Fibroblast of the conjunctiva (primary cell): Measurements from ENCODE around the gene PSMB8.

Experiments
- DNase-seq: peaks from one replicate; pipeline ENCODE4 v3.0.0-alpha.2; 2010; ENCODE audit warnings: low read depth

The PSMB8 gene

DNA sequence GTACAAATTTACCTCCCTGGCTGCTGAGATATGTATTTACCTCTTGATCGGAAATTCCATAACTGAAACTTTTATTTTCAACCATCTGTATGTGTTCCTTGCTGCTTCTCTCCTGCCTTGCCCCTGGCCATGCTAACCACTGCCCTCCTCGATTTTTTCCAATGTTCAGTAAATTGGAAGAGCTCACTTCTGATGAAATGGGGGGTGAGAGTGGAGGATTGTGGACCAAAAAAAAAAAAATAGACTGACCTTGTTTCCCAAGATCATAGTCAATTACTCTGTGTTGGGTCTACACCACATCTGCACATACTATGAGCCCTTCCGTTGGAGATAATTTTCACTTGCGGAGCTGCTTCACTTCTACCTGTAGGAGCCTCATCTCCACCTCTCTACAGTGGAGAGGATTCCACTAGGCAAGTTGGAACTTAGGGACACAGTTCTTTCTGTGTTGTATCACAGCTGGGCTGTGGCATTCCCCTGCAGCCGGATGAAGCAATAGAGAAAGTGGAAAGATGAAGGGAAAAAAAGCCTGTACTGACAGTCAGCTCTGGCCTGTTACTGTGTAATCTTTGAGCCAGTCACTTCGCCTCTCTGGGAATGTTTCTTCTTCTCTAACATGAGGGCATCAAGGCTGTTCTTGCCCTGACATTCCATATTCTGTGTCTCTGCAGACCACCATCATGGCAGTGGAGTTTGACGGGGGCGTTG is 11.8 kb upstream of the PSMB8 start:
- no peak for DNase-seq

DNA sequence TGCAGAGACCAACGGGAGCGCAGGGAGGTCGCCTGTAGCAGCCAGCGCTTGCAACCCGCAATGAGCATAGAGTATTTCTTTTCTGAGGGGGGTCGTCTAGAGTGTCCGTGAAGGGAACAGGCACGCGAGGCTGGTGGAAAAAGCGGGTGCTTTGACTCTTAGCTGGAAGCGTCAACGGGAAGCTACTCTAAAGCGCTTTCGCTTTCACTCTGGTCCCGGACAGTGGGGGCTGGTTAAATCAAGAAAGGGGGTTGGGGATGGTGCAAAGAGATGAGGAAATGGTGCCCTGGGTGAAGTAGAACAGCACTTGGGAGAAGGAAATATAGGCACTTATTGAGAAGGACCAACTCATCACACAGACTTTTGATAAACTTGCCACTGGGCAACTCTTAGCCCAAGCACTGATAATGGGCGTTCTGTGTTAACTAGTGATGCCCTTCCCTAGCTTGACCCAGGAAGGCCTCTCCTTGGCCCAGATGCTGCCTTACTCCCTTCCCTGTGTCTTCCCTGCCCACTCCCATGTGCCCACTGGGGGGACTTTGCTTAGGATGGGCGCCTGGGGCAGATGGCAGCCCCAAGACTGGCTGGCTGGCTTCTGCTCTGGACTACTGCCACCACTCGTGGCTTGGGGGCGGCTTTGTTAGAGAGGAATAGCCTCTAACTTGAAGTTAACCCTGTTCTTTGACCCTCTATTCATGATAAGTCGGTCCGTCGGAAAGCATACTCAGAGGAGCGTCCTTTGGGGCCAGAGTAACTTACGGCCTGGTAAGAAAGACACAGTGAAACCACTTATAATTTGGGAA is 10.7 kb upstream of the PSMB8 start:
- DNase-seq: no peak

DNA sequence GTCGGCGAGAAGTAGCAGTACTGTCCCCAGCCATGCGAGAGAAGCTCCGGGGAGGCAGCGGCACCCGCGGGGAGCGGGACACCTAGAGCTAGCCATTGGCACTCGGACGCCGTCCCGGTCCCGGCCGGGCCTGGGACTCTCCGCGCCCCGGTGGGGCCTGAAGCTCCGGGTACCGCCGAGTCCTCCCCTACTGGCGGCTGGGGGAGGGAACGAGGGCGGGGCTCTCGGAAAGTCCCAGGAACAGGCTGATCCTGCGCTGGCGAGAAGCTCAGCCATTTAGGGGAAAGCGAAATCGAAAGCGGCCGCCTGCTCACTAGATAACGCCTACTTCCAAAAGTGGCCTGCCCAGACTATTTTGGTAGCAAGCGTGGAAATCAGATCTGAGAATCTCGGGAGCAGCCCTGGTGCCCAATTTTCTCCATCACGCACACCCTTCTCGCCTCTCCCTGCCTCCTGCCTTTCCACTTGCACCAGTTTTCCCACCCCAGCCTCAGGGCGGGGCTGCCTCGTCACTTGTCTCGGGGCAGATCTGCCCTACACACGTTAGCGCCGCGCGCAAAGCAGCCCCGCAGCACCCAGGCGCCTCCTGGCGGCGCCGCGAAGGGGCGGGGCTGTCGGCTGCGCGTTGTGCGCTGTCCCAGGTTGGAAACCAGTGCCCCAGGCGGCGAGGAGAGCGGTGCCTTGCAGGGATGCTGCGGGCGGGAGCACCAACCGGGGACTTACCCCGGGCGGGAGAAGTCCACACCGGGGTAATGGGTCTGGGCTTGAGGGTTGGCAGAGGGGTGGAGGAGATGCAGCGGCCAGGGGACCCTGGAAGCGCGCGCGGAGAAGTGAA is 9.9 kb upstream of the PSMB8 start, which contains the start of the genes PSMB9 and TAP1:
TSS of gene PSMB9 (plus strand) at position 652 of the 835 bp plus-strand sequence. CDS start at position 690, 38 bp downstream.
TSS of gene TAP1 (minus strand) at position 164 of the 835 bp plus-strand sequence. CDS start at position 96, 68 bp downstream.
- peak; percentile 87 for DNase-seq

DNA sequence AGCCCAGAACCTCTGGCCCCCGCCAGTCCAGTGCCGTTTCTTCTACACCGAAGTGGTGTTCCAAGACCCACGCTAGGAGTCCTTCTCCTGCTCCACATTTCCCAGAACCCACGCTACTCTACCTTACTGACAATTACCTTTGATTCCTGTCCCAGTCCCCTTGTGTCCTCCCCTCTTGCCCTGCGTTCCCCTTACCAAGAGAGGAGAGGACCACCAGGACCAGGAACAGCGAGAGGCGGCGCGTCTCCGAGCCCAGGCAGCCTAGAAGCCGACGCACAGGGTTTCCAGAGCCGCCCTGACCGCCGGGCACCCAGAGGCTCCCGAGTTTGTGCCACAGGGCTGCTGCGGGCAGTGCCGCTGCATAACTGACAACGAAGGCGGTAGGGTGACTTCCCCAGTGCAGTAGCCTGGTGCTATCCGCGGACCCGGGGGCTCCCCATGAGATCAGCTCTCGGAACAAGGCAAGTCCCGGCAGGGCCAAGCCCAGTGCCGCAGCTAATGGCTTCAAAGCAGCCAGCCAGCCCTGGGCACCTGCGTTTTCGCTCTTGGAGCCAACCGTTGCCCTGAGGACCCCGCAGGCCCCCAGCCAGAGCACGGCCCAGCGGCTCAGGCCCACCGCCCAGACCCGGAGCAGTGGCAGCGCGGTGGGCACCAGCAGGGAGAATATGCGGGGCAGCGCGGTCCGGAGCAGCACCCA is 9.1 kb upstream of the PSMB8 start:
- no peak for DNase-seq

DNA sequence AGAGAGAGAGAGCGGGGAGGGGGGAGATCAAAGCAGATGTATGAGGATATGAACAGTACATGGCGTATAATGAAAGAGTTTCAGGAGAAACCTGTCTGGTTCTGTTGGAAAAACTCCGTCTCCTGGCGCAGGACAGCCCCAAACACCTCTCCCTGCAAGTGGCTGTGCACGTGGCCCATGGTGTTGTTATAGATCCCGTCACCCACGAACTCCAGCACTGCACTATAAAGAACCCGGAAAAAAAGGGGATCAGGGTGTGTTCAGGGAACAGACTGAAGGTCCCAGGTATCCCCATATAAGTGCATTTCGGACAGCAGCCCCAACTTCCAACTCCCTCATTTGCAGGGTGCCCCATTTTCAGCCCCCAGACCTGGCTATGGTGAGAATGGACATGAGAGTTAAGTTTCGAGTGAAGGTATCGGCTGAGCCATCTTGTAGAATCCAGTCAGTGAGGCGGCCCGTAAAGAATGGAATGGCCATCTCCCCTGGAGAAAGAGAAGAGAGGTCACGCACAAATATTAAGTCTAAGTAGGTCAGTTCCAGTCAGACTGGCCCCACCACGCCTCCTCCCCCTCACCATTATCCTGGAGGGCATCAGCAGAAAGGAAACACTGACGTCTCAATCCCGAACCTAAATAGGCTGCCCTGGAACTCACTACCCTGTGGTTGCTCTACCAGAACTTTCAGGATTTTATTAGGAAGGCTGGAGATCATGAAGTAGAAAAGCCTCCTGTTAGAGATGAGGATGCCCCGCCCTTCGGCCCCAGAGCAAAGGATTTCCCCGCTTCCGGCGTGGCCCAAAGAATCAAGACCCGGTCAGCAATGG is 8.4 kb upstream of the PSMB8 start:
- DNase-seq: no peak

DNA sequence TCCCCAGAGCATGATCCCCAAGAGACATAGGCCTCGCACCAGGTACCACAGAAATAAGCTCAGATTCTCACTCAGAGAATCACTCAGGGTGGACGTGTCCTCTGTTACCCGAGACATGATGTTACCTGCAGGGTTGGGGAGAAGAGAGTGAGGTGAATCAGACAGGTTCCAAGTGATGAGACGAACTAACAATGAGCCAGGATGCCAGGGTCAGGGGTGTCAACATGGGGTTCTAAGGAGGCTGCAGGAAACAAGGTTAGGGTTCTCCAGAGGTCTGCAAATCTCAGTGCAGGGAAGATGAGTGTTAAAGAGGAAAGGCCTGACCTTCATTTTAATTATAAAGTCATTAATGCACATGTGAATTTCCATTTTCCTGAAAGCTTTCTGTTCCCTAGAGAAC is 7.2 kb upstream of the PSMB8 start:
- no peak for DNase-seq

DNA sequence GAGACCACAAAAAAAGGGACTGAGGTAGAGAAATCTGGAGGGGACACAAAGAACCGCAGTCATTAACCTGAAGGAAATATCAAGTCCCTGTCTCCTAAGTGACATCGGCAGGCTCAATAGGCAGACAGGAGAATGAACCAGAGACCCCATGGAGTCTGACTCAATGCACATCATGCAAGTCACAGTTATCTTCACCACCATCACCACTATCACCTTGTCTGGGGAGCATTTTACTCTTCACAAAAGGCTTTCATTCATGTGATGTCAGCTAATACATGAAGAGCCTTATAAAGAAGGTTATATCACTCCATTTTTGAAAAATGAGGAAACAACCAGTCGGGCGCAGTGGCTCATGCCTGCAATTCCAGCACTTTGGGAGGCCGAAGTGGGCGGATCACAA is 5.3 kb upstream of the PSMB8 start:
- no peak for DNase-seq

DNA sequence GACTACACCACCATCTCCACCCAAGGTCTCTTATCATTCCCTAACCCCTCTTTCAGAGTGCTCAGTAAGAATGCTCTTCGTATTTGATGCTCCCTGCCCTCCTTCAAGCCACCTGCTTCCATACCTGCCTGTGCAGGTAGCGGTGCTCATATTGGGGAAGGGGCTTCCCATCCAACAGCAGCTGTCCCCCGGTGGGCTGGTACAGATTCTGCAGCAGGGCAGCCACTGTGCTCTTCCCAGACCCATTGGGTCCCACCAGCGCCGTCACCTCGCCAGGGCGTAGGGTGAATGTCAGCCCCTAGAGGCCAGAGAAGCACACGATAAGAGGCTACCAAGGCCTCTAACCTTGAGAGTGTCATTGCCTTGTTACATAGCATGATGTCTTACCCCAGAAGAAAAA is 3.9 kb upstream of the PSMB8 start:
- no peak for DNase-seq

DNA sequence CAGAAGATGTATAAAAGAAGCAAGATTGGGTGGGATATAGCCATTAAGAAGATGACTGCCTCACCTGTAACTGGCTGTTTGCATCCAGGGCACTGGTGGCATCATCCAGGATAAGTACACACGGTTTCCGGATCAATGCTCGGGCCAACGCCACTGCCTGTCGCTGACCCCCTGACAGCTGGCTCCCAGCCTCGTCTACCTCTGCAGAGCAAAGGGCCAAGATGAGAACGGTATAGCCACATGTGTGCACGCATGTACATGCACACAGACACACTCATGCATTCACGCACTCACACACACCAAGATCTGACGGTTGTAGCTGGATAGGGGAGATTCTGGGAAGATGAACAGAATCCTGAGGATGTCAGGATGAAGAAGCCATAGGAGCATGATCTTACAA is 3.2 kb upstream of the PSMB8 start:
- no peak for DNase-seq

DNA sequence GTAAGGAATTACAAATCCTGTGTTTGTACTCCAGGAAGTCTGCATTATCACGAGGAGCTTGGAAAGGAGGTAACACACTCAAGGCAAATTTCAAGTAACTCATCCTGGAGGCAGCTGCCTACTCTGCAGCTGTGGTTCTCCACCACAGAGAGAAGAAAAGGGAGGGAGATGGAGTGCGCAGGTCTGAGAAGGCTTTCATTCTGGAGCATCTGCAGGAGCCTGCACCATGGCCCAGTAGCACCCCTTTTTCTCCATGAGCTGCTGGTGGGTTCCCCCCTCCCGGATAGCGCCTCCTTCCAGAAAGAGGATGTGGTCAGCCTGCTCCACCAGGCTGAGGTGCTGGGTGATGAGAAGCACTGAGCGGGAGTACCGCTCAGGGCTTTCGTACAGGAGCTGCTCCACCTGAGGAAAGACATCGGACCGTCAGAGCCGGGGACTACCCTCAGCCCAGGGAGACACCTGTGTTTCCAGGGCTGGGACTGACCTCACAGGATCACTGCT is 1.6 kb upstream of the PSMB8 start:
- DNase-seq: no peak

DNA sequence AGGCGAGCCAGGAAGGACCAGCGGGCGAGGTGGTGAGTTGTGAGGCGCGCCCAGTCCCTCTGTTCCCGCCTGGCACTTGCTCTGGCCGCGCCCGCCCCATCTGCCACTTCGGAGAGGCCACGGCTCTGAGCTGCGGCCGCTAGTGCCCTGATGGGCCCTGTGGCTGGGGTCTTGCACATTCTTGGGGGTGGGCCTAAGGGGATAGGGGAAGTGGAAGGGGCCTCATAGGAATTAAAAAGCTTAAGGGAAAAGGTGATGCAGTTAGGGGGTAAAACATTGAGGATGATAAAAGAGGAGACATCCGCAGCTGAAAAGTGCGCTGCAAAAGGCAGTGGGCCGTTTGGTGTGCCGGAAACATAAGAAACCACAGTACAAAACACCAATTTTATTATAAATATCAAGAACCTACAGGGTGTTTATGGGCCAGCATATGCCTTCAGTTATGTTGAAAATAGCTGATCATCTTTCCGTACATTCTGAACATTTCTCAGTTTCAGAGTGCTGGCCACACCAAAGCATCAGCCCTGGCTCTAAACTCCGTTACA is 1.1 kb upstream of the PSMB8 start:
- no peak for DNase-seq

DNA sequence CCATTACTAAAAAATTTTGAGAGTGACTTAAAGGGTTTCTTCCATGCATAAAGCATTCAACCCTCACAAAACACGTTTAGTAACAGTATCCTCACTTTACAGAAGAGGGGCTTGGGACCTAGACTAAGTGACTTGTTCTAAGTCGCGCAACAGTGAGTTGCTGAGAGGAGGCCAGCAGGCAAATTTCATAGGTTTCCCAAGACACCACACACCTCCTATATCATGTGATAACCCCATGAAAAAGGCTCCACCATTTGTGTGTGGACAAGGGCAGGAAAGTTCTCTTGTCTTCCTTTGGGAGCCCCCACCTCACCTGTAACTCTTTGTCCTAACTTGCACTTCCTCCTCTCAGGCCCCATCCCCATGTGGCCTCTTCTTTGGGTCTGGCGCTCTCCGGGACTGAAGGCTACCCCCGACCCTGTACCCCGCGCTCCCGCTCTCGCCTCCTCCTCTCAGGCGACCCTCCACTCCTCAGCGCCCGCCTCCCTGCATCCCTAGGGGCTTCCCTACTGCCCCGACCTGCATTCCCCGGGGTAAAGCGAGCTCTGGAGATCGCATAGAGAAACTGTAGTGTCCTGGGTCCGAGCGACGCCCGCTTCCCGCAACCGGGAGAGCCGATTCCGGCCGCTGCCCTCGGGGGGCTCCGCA is 392 bp downstream of the PSMB8 start:
- DNase-seq: no peak

DNA sequence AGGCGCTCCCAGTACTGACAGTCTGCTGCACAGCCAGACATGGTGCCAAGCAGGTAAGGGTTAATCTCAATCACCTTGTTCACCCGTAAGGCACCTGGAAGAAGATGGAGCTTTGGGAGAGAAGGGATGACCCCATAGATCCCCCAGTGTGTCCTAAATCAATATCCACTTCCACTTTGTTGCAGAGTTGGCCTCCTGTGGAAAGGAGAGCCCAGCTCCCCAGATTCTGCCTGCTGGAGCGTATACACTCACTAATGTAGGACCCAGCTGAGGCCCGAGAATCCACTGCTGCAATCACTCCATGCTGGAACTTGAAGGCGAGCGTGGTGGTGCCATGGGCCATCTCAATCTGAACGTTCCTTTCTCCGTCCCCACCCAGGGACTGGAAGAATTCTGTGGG is 1.2 kb downstream of the PSMB8 start:
- DNase-seq: no peak

DNA sequence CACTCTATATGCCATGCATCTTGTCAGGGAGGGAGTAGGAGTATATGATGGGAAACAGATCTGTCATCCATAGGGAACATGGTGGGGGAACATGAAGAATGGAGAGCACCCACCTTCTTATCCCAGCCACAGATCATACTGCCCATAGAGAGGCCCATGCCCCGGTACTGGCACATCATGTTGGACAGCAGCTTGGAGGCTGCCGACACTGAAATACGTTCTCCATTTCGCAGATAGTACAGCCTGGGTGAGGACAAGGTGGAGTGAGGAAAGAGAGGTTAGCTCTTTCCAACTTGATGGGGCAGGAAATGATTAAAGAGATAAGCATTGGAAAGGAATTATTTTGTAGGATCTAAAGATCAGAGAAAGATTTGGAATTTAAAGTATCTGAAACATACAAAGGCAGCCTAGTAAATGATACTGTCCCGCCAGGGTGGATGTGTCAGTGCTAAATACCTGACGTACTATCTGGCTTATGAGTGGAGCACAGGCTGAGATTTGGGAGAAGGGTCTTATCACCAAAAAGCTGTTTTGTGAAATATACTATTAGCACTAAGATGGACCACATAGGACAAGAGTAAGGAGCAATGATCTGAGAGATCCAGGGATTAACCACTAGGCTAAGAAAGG is 1.7 kb downstream of the PSMB8 start:
- DNase-seq: no peak

DNA sequence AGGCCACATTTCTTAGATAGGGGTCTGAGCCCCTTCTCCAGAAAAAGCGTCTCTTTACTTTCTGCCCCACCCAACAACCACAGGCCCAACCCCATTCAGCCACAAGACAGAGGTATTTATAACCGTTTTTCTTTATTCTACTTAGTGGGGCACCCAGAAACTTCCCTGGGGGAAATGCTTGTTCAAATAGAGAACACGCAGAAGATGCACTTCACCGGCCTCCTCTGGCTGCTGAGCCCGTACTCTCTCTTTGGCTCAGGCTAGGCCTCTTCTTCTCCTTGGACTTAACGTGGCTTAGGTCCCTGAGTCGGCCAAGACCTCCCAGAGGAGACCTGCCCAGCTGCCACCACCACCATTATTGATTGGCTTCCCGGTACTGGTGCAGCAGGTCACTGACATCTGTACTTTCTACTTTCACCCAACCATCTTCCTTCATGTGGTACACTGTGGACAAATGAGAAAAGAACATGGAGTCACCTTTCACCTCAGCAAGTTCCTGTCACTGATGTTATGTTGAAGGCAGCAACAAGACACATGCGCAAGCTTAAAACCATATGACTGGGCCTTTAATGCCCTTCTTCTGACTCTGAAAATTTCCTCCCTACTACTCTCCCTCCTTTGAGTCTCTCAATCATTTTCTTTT is 3.1 kb downstream of the PSMB8 start:
- DNase-seq: no peak

DNA sequence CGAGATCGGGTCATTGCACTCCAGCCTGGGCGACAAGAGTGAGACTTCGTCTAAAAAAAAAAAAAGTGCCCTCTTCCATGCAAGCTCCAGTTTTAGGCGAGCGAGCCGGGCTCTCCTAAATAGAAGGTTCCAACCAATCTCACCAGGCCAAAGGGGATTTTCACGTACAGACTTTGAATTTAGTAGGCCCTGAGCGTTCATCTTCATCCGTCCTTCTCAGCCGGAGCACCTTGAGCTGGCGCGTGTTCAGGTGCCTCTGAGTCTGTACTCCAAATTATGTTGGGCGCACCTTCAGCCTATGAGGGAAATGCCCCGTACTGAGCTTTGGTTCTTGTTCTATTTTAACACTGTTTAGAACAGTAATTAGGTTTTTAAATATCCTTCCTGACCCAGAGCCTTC is 4.5 kb downstream of the PSMB8 start:
- no peak for DNase-seq

DNA sequence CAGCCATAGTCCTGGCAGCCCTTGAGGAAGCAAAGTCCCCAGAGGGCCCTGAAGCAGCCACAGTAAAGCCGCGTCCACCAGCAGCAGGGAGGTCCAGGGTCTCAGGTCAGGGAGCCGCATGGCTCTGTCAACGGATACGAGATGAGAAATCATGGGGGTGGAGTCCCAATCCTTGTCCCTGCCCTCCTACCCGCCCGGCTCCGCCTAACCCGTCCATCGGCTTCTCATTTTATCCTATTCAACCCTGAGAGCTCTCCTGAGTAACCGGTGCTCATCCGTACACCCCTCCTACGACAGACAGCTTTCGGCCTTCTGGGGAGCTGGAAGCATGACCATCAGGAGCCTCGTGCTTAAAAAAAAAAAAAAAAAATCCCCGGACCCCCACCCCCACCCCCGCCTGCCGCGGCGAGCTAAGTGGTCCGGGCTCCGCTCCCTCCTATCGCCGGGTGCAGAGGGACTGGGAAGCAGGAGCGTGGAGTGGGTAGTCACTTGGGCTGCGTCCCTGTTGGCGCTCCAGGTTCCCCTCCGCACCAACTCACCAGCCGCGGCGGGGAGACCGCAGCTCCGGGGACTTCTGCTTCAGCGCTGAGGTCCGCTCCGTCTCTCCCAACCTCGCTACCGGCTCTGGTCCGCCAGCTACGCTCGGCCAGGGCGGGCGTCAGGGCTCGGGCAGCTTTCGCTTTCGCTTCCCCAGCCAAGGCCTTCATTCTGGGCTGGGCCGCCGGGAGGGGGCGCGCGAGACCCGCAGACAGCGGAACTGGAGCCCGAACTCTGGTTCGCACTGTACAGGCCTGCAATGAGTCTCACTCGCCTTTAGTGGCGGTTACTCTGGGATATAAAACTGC is 5.5 kb downstream of the PSMB8 start, which contains the start of gene TAP2:
TSS of gene TAP2 (minus strand) at position 626 of the 845 bp plus-strand sequence. CDS start at position 120, 506 bp downstream.
- peak; percentile 84 for DNase-seq

DNA sequence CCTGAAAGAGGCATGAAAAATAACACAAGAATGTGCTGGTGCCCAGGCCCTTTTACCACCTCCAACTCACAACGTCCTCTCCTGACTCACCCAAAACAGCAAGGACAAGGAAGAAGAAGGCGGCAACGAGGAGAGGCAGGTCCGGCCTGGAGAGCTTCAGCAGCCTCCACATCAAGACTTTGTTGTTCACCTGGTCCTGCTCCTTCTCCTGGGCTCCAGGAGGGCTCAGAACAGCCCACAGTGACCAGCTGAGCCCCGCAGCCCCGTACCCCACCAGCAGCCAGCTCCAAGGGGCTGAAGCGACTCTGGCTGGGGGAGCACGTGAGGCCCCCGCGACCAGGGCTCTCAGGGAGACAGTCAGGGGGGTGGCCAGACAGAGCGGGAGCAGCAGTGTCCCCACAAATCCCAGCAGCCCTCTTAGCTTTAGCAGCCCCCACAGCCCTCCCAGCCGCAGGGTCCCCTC is 6.2 kb downstream of the PSMB8 start:
- DNase-seq: no peak
